Measurements from ENCODE around the gene CTCF. TPM values are rescaled to one million over a fixed set of nuclear protein-coding genes. Genes with fewer than 3 reads are reported as not detected.

CTCF gene
- total and polyA plus RNA-seq, 10 donors = 24.4 to 67.7 (median 48.6) TPM

DNA sequence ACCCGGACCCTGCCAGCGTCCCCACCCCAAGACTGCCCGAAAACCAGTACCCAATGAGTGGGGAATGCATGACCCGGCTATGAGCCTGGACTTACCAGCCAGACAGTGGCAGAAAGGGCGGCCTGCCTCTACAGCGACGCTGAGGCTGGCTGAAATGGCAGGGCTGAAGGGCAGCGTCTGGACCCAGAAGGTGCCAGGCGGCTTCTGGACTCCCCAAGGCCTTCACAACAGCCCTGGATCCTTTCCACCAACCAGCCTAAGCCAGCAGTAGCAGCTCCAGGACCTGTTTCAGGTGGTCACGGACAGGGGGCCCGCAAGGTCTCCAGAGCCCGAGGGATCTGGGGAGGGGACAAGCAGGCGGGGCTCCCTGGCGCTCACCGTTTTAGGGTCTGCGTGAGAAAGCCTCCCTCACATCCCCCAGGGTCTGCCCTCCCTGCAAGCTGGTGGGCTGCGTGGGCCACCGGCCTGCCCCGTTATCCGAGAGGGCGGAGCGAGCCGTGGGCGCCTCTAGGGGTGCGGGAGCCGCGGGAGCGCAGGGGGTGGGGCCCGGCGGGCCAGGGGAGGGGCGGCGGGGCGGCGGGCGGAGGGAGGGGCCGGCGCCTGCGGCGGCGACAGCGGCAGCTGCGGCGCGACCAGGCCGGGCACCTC lies 34.0 kb upstream of the CTCF start, which contains the start of gene RIPOR1:
TSS of gene RIPOR1 (plus strand) at position 608 of the 648 bp plus-strand sequence. CDS start 9,618 bp downstream, outside the sequence.
- DNase-seq = peak; percentile 92
- H3K4me1 ChIP-seq = peaks cover 29 to 75% (median 49%) of the 10 kb centered on the region in 6 donors
- peaks cover 0 to 16% (median 0%) of the 10 kb centered on the region in 7 donors for H3K27me3 ChIP-seq (replicated peaks in 1 of 7)
- no peak for TF ChIP-seq POLR2A (IDR thresholded peaks at IDR 0.05)
- TF ChIP-seq, protein P1, sequence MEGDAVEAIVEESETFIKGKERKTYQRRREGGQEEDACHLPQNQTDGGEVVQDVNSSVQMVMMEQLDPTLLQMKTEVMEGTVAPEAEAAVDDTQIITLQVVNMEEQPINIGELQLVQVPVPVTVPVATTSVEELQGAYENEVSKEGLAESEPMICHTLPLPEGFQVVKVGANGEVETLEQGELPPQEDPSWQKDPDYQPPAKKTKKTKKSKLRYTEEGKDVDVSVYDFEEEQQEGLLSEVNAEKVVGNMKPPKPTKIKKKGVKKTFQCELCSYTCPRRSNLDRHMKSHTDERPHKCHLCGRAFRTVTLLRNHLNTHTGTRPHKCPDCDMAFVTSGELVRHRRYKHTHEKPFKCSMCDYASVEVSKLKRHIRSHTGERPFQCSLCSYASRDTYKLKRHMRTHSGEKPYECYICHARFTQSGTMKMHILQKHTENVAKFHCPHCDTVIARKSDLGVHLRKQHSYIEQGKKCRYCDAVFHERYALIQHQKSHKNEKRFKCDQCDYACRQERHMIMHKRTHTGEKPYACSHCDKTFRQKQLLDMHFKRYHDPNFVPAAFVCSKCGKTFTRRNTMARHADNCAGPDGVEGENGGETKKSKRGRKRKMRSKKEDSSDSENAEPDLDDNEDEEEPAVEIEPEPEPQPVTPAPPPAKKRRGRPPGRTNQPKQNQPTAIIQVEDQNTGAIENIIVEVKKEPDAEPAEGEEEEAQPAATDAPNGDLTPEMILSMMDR (IDR thresholded peaks at IDR 0.05 in 8 of 11, conservative IDR thresholded peaks at IDR 0.05 in 3 of 11) = no peak
- TF ChIP-seq POLR2AphosphoS5 (IDR thresholded peaks at IDR 0.05) = no peak
- no peaks in the 10 kb centered on the region for H3K36me3 ChIP-seq
- 20 to 66% (median 28%) methylated on average over 12 to 45 of the region's 45 CpGs for WGBS, 5 donors
- intact Hi-C loops (cut with DNase I; ENCODE audit: low total_unique reads) = loop anchor here (10.0 kb wide), 1 partner anchor 276 kb away; the partner anchor contains the start of genes RANBP10 and TSNAXIP1
- H3K9me3 ChIP-seq = no peaks in the 10 kb centered on the region
- peak within 1 kb of the TSS; percentile 70 to 94 (median 79) for H3K4me3 ChIP-seq
- H3K27ac ChIP-seq = peak within 1 kb of the TSS; percentile 77 to 95 (median 88)

DNA sequence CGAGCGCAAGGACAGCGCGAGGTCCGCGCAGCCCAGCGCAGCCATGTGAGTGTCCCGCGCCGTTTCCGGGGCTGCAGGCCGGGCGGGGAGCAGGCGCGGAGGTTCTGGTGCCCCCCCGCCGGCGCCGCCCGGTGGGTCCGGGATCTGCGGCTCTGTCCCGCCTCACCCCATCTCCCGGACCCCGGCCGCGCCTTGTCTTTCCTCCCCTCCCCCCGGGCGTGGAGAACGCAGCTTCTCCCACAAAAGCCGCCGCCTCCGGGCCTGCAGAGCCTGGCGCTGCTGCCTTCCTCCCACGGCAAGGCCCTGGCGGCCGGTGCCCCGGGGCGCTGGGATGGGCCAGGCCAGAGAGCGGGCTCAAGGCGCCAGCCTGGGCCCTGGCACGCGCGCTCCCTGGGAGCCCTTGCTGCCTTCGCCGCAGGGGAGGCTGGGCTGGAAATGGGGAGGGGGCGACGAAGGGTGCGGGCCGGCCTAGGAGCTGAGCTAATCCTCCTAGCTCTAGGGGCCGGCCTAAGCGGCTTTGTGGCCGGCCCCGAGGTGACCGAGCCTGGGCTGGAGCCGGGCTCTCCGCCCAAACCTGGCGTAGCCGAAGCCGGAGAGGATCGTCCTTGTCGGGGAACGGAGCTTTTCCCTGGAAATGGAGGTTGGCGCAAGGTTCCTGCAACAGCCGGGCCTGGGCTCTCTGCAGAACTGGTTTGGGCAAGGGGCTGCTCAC lies 33.3 kb upstream of the CTCF start:
- no peaks in the 10 kb centered on the region for H3K9me3 ChIP-seq
- H3K27ac ChIP-seq = peak overlapping the region; percentile 77 to 95 (median 88)
- no peaks in the 10 kb centered on the region for H3K36me3 ChIP-seq
- peaks cover 33 to 82% (median 55%) of the 10 kb centered on the region in 6 donors for H3K4me1 ChIP-seq
- intact Hi-C loops (cut with DNase I; ENCODE audit: low total_unique reads) = loop anchor here (10.0 kb wide), 1 partner anchor 276 kb away; the partner anchor contains the start of genes RANBP10 and TSNAXIP1
- 1 to 4% (median 2%) methylated on average over 29 to 65 of the region's 65 CpGs for whole genome bisulfite sequencing, 5 donors
- TF ChIP-seq POLR2AphosphoS5 (IDR thresholded peaks at IDR 0.05) (peak; percentile 5 to 73 (median 59)), POLR2A (IDR thresholded peaks at IDR 0.05) (peak in 1 of 3 donors; percentile 54)
- TF ChIP-seq, protein P1 (IDR thresholded peaks at IDR 0.05 in 8 of 11, conservative IDR thresholded peaks at IDR 0.05 in 3 of 11) = no peak
- DNase-seq = peak; percentile 90
- H3K4me3 ChIP-seq = peak overlapping the region; percentile 70 to 94 (median 79)
- H3K27me3 ChIP-seq (replicated peaks in 1 of 7) = peaks cover 0 to 16% (median 0%) of the 10 kb centered on the region in 7 donors

DNA sequence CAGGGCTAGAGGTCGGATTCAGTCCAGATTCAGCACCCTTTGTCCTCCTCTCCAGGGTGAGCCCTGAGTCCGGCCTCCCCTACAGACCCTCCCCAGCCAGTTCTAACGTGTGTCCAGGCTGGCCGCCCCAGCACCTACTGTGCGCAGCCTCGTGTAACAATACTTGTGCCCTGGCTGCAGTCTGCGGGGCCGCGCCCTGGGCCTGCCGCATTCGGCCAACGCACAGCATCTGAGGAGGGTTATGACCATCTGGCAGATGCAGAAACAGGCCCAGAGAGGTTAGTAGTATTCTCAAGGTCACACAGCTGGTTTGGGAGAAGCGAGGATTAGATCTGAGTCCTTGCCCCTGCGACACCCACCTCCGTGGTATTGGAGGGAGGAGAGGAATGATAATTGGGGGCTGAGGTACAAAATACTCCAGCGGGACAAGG lies 32.7 kb upstream of the CTCF start:
- 12 to 30% (median 21%) methylated on average over 11 to 16 of the region's 16 CpGs for WGBS, 5 donors
- intact Hi-C loops (cut with DNase I; ENCODE audit: low total_unique reads) = loop anchor here (10.0 kb wide), 1 partner anchor 275 kb away; the partner anchor contains the start of genes RANBP10 and TSNAXIP1
- Histone ChIP-seq H3K27ac (peak overlapping the region; percentile 77 to 95 (median 88)), H3K36me3 (no peaks in the 10 kb centered on the region), H3K9me3 (no peaks in the 10 kb centered on the region), H3K4me3 (peak overlapping the region; percentile 70 to 94 (median 79)), H3K4me1 (peaks cover 39 to 87% (median 60%) of the 10 kb centered on the region in 6 donors), H3K27me3 (replicated peaks in 1 of 7) (peaks cover 0 to 16% (median 0%) of the 10 kb centered on the region in 7 donors)
- TF ChIP-seq POLR2AphosphoS5 (IDR thresholded peaks at IDR 0.05) (no peak), POLR2A (IDR thresholded peaks at IDR 0.05) (no peak)
- TF ChIP-seq, protein P1 (IDR thresholded peaks at IDR 0.05 in 8 of 11, conservative IDR thresholded peaks at IDR 0.05 in 3 of 11) = no peak
- peak; percentile 86 for DNase-seq

Data from spleen (tissue), 11 donors.